GM20000 (cell line): ENCODE results near the gene GFOD2.

ENCODE experiments used
- DNase-seq: peaks from one replicate; pipeline ENCODE4 v3.0.0; 2012; ENCODE audit warnings: low spot score
- TF ChIP-seq, protein P1 (sequence below): IDR thresholded peaks from 2 replicates; pipeline ENCODE4 v1.5.1; 2012; ENCODE audit warnings: mild to moderate bottlenecking, control low read depth; ENCODE audit errors: extremely low read depth, missing control alignments

GFOD2 gene

GRCh38 chr16:67719048-67719777 is at the start of gene GFOD2:
Gene GFOD2, minus strand, starts transcription at chr16:67719316. Its CDS starts 33,601 bp downstream, at chr16:67685715.
- TF ChIP-seq, protein P1, sequence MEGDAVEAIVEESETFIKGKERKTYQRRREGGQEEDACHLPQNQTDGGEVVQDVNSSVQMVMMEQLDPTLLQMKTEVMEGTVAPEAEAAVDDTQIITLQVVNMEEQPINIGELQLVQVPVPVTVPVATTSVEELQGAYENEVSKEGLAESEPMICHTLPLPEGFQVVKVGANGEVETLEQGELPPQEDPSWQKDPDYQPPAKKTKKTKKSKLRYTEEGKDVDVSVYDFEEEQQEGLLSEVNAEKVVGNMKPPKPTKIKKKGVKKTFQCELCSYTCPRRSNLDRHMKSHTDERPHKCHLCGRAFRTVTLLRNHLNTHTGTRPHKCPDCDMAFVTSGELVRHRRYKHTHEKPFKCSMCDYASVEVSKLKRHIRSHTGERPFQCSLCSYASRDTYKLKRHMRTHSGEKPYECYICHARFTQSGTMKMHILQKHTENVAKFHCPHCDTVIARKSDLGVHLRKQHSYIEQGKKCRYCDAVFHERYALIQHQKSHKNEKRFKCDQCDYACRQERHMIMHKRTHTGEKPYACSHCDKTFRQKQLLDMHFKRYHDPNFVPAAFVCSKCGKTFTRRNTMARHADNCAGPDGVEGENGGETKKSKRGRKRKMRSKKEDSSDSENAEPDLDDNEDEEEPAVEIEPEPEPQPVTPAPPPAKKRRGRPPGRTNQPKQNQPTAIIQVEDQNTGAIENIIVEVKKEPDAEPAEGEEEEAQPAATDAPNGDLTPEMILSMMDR, result no peak
- peak; percentile 100 for DNase-seq

- TF ChIP-seq, protein P1, result no peak
- DNase-seq, result no peak
These were observed 48.8 kb upstream of the GFOD2 start for GRCh38 chr16:67767953-67768352.

DNA sequence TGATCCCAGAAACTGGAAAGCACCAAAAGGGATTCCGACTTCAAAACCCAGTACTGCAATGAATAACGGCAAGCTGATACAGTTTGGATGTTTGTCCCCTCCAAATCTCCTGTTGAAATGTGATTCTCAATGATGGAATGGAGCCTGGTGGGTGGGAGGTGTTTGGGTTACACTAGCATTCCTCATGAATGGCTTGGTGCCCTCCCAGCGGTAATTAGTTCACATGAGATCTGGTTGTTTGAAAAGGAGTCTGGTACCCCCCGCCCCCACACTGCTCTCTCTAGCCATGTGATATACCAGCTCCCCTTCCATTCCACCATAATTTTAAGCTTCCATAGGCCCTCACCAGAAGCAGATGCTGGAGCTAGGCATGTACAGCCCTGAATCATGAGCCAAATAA is 47.2 kb upstream of the GFOD2 start:
- no peak for DNase-seq
- TF ChIP-seq, protein P1, result no peak

GRCh38 chr16:67764158-67764667 is 45.1 kb upstream of the GFOD2 start:
- TF ChIP-seq, protein P1, result no peak
- no peak for DNase-seq

GRCh38 chr16:67763066-67763465 is 44.0 kb upstream of the GFOD2 start:
- no peak for DNase-seq
- TF ChIP-seq, protein P1, result no peak

DNA sequence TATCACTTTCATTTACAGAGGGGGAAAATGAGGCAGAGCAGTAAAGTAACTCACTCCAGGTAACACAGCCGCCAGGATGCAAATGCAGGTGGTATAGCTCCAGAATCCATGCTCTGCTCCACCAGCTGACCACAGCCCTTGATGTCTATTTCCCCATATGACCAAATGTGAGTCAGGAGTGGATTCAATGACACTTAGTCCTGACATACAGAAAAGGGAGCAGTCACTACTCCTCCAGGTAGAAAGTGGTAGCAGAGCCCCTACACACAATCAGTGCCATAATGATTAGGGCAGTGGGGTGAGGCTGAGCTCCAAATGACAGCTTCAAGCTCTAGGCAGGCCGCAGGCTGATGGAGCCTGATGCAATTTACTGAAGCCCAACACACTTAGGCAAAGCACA is 43.3 kb upstream of the GFOD2 start:
- TF ChIP-seq, protein P1, result no peak
- no peak for DNase-seq

DNA sequence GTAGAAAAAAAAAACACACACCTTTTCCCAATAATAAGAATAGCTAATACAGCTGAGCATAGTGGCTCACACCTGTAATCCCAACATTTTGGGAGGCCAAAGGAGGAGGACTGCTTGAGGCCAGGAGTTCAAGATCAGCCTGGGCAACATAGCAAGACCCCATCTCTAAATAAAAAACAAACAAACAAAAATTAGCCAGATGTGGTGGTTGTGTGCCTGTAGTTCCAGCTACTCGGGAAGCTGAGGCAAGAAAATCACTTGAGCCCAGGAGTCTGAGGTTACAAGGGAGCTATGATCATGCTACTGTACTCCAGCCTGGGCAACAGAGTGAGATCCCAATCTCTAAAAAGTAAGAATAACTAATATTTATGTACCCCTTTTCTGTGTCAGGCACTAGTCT is 42.8 kb upstream of the GFOD2 start:
- no peak for DNase-seq
- TF ChIP-seq, protein P1, result no peak
